GM12892 (cell line): Measurements from ENCODE around the gene HABP4.

Source experiments
- POLR2A ChIP-seq: IDR thresholded peaks from 2 replicates; pipeline ENCODE4 v1.6.1; 2011; ENCODE audit warnings: low read depth, low read length, control low read depth
- POLR2AphosphoS5 ChIP-seq: IDR thresholded peaks from 2 replicates; pipeline ENCODE4 v1.6.1; 2011; ENCODE audit warnings: low read depth, low read length, control low read depth

DNA sequence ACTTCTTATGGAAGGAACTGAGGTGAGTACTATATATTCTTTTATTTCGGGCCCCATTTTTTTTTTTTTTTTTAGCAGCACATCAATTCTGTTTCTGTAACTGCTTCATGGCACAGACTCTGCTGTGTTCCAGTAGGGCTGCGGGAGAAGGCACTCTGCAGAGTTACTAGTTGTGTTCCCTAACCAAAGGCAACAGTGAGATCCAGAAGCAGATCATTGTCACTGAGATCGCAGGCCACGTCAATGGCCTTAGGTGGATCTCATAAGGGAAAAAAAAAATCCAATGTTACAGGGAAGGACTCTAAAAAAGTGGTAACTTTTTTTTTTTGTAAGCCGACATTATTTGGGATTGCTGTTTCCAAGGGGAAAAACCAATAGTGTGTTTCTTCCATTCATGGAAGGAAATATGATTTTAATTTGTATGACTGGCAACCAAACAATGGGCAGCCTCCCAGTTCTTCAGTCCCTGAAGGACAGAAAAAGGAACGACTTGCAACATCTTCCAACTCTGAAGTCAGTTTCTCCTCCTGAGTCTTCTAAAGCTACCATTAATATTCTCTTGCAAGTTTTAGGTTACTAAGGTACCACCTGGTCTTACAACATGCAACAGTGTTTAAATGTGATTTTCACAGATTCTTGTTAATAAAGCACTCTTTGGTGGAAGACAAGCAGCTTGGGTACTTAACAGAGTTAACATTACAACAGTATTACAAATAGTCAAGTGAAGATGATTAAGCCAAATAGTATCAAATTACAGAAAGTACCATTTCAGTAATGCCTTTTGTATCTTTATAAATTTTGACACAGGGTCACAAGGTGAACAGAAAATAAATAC lies 52.8 kb downstream of the HABP4 start:
- TF ChIP-seq POLR2A (no peak), POLR2AphosphoS5 (no peak)
